Neural cell (in vitro differentiated cells): Measurements from ENCODE around the gene GLRA1. TPM values are rescaled to one million over a fixed set of nuclear protein-coding genes. Genes with fewer than 3 reads are reported as not detected.

Experiments used
- H2AFZ ChIP-seq: fragments of 200-600, 300-800 bp; sonication (generic), shearing (Covaris generic); 2 replicates; pipeline ENCODE4 v1.6.0; 2014; ENCODE audit warnings: low read depth, mild to moderate bottlenecking, antibody characterized with exemption, low read length, moderate library complexity
- H3F3A ChIP-seq: fragments of 200-600 bp; shearing (Covaris generic); 2 replicates; pipeline ENCODE4 v1.6.1; 2016; ENCODE audit warnings: mild to moderate bottlenecking, moderate library complexity, mixed read lengths, antibody characterized with exemption, low read length; ENCODE audit not compliant: insufficient read depth, poor library complexity, severe bottlenecking
- H3K27ac ChIP-seq: fragments of 200-600, 300-800 bp; sonication (generic), shearing (Covaris generic); 2 replicates; pipeline ENCODE4 v1.5.1; 2014; ENCODE audit warnings: mild to moderate bottlenecking, low read length, moderate library complexity
- H3K27me3 ChIP-seq: fragments of 300-800, 200-600 bp; sonication (generic), shearing (Covaris generic); 2 replicates; pipeline ENCODE4 v1.6.0; 2014; ENCODE audit warnings: mild to moderate bottlenecking, low read depth, low read length, moderate library complexity; ENCODE audit not compliant: insufficient read depth
- H3K36me3 ChIP-seq: fragments of 300-800, 200-600 bp; sonication (generic), shearing (Covaris generic); 2 replicates; pipeline ENCODE4 v1.5.1; 2014; ENCODE audit warnings: mild to moderate bottlenecking, antibody characterized with exemption, low read length, moderate library complexity; ENCODE audit not compliant: insufficient read depth
- H3K4me2 ChIP-seq: fragments of 300-800, 200-600 bp; sonication (generic), shearing (Covaris generic); 2 replicates; pipeline ENCODE4 v1.6.0; 2014; ENCODE audit warnings: mild to moderate bottlenecking, low read length
- H3K4me3 ChIP-seq: fragments of 300-800, 200-600 bp; sonication (generic), shearing (Covaris generic); 2 replicates; pipeline ENCODE4 v1.5.1; 2014; ENCODE audit warnings: mild to moderate bottlenecking, low read length, moderate library complexity
- H3K79me2 ChIP-seq: fragments of 200-600 bp; shearing (Covaris generic); replicated peaks from 2 replicates; pipeline ENCODE4 v1.6.0; 2014; ENCODE audit warnings: mild to moderate bottlenecking, low read length, moderate library complexity; ENCODE audit not compliant: insufficient read depth
- H3K9ac ChIP-seq: fragments of 300-800, 200-600 bp; sonication (generic), shearing (Covaris generic); 2 replicates; pipeline ENCODE4 v1.6.1; 2016; ENCODE audit warnings: mild to moderate bottlenecking, low read length, mixed read lengths
- H3K9me2 ChIP-seq: fragments of 200-600 bp; shearing (Covaris generic); 2 replicates; pipeline ENCODE4 v1.6.1; 2016; ENCODE audit warnings: mild to moderate bottlenecking, low read length, mixed read lengths; ENCODE audit not compliant: insufficient read depth
- H3K9me3 ChIP-seq: fragments of 200-600, 300-800 bp; sonication (generic), shearing (Covaris generic); 2 replicates; pipeline ENCODE4 v1.6.1; 2016; ENCODE audit warnings: mild to moderate bottlenecking, mixed run types, low read length, moderate library complexity, mixed read lengths
- H4K20me1 ChIP-seq: fragments of 200-600 bp; shearing (Covaris generic); 2 replicates; pipeline ENCODE4 v1.6.1; 2016; ENCODE audit warnings: mild to moderate bottlenecking, mixed run types; ENCODE audit not compliant: insufficient read depth
- EP300 ChIP-seq: fragments of 450-650 bp; conservative IDR thresholded peaks from 2 replicates; pipeline ENCODE4 v1.6.1; 2014; ENCODE audit warnings: antibody characterized with exemption, mild to moderate bottlenecking, moderate library complexity; ENCODE audit not compliant: poor library complexity, severe bottlenecking
- EZH2 ChIP-seq: fragments of 200-600, 300-800 bp; shearing (Covaris generic), sonication (generic); IDR thresholded peaks from 2 replicates; pipeline ENCODE4 v1.6.1; 2014; ENCODE audit warnings: antibody characterized with exemption, low read length, borderline replicate concordance, mild to moderate bottlenecking; ENCODE audit not compliant: insufficient read depth, poor library complexity, severe bottlenecking
- MXI1 ChIP-seq: fragments of 450-650 bp; conservative IDR thresholded peaks from 2 replicates; pipeline ENCODE4 v1.6.1; 2014; ENCODE audit warnings: antibody characterized with exemption, mild to moderate bottlenecking; ENCODE audit not compliant: poor library complexity, severe bottlenecking
- POLR2AphosphoS5 ChIP-seq: IDR thresholded peaks from 2 replicates; pipeline ENCODE4 v1.6.1; 2012
- RAD21 ChIP-seq: fragments of 450-650 bp; conservative IDR thresholded peaks from 2 replicates; pipeline ENCODE4 v1.6.1; 2014; ENCODE audit warnings: antibody characterized with exemption, mild to moderate bottlenecking, moderate library complexity
- SMC3 ChIP-seq: fragments of 450-650 bp; conservative IDR thresholded peaks from 2 replicates; pipeline ENCODE4 v1.6.1; 2014; ENCODE audit warnings: antibody characterized with exemption, mild to moderate bottlenecking, moderate library complexity; ENCODE audit not compliant: poor library complexity
- TAF1 ChIP-seq: IDR thresholded peaks from 2 replicates; pipeline ENCODE4 v1.6.1; 2012; ENCODE audit warnings: low read depth
- polyA plus RNA-seq: library from polyadenylated mRNA; depleted of rRNA; stranded (reverse); fragments of >200 nt; gene quantifications from 2 replicates; pipeline ENCODE4 v1.2.3, GENCODE V29; 2014
- TF ChIP-seq, protein P1 (sequence below): fragments of 450-650 bp; IDR thresholded peaks from 2 replicates; pipeline ENCODE4 v1.5.1; 2014; ENCODE audit warnings: antibody characterized with exemption, mild to moderate bottlenecking, moderate library complexity; ENCODE audit not compliant: poor library complexity, severe bottlenecking
- TF ChIP-seq, protein P2 (sequence below): IDR thresholded peaks from 2 replicates; pipeline ENCODE4 v1.6.1; 2012; ENCODE audit warnings: borderline replicate concordance

GLRA1 gene
- polyA plus RNA-seq, 1 donor from 2014 or later, result not detected

DNA sequence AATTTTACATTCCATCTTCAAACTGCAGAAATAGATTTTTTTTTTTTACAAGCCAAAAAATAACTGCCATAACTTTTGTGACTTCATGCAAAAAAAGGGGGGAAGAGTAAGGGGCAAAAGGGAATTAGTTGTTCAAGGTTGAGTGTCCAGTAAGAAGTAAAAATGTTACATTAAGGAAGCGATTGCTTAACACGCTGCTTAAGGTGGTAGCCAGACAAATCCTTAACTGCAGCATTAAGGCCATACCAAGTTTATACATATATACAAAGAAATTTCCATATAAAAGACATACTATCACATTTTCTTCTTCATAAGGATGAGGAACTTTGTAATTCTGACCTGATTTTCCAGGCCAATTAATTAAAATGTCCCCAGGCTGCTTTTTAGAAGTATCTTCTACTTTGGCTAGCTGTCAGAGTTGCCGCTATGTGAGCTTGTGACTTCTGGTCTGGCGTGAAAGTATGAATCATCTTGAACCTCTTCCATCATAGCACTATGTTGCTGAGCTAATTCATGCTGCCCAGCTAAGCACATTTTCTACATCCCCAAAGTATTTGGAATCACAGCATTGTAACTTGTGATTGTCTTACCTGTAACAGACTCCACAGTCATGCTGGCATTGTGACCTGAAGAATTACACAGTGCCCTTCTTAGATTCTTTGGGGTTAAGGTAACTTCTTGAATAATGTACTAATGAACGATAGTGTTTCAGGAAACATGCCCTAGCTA lies 112.9 kb downstream of the GLRA1 start:
- Histone ChIP-seq H3K4me2 (no peak overlapping the region), H4K20me1 (no peaks in the 10 kb centered on the region), H3K9me3 (no peaks in the 10 kb centered on the region), H2AFZ (no peak overlapping the region), H3K27ac (no peak overlapping the region), H3F3A (no peaks in the 10 kb centered on the region), H3K9me2 (no peaks in the 10 kb centered on the region), H3K4me3 (no peak overlapping the region), H3K79me2 (no peaks in the 10 kb centered on the region), H3K36me3 (peaks cover 4% of the 10 kb centered on the region), H3K27me3 (no peaks in the 10 kb centered on the region), H3K9ac (no peak overlapping the region)
- TF ChIP-seq, protein P1, sequence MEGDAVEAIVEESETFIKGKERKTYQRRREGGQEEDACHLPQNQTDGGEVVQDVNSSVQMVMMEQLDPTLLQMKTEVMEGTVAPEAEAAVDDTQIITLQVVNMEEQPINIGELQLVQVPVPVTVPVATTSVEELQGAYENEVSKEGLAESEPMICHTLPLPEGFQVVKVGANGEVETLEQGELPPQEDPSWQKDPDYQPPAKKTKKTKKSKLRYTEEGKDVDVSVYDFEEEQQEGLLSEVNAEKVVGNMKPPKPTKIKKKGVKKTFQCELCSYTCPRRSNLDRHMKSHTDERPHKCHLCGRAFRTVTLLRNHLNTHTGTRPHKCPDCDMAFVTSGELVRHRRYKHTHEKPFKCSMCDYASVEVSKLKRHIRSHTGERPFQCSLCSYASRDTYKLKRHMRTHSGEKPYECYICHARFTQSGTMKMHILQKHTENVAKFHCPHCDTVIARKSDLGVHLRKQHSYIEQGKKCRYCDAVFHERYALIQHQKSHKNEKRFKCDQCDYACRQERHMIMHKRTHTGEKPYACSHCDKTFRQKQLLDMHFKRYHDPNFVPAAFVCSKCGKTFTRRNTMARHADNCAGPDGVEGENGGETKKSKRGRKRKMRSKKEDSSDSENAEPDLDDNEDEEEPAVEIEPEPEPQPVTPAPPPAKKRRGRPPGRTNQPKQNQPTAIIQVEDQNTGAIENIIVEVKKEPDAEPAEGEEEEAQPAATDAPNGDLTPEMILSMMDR, result no peak
- TF ChIP-seq EZH2, result no peak
- TF ChIP-seq MXI1, result no peak
- no peak for TF ChIP-seq POLR2AphosphoS5
- TF ChIP-seq, protein P2, sequence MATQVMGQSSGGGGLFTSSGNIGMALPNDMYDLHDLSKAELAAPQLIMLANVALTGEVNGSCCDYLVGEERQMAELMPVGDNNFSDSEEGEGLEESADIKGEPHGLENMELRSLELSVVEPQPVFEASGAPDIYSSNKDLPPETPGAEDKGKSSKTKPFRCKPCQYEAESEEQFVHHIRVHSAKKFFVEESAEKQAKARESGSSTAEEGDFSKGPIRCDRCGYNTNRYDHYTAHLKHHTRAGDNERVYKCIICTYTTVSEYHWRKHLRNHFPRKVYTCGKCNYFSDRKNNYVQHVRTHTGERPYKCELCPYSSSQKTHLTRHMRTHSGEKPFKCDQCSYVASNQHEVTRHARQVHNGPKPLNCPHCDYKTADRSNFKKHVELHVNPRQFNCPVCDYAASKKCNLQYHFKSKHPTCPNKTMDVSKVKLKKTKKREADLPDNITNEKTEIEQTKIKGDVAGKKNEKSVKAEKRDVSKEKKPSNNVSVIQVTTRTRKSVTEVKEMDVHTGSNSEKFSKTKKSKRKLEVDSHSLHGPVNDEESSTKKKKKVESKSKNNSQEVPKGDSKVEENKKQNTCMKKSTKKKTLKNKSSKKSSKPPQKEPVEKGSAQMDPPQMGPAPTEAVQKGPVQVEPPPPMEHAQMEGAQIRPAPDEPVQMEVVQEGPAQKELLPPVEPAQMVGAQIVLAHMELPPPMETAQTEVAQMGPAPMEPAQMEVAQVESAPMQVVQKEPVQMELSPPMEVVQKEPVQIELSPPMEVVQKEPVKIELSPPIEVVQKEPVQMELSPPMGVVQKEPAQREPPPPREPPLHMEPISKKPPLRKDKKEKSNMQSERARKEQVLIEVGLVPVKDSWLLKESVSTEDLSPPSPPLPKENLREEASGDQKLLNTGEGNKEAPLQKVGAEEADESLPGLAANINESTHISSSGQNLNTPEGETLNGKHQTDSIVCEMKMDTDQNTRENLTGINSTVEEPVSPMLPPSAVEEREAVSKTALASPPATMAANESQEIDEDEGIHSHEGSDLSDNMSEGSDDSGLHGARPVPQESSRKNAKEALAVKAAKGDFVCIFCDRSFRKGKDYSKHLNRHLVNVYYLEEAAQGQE, result no peak
- no peak for TF ChIP-seq TAF1
- no peak for TF ChIP-seq SMC3
- TF ChIP-seq RAD21, result no peak
- TF ChIP-seq EP300, result no peak

DNA sequence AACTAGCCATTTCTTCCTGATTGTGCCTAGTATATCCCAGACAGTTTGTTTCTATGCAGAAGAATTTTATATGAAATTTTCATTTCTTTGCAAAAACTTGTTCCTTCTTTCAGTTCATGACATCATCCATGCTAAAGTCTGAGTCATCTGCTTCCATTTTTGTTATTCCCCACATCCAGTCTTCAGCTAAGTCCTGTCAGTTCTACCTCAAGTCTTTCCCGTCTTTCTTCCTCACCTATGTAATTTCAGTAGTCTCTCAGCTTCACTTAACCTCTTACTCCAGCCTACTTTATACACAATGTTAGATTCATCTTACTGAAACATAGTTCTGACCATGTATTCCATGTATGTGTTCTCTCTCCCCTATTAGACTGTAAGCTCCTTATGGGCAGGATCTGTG lies 113.8 kb downstream of the GLRA1 start:
- Histone ChIP-seq H4K20me1 (no peaks in the 10 kb centered on the region), H3K9me3 (no peaks in the 10 kb centered on the region), H3K27ac (no peak overlapping the region), H3K27me3 (no peaks in the 10 kb centered on the region), H2AFZ (no peak overlapping the region), H3K9me2 (no peaks in the 10 kb centered on the region), H3K79me2 (no peaks in the 10 kb centered on the region), H3K4me3 (no peak overlapping the region), H3K9ac (no peak overlapping the region), H3K4me2 (no peak overlapping the region), H3K36me3 (peaks cover 4% of the 10 kb centered on the region), H3F3A (no peaks in the 10 kb centered on the region)
- TF ChIP-seq, protein P2, result no peak
- TF ChIP-seq EP300 (no peak), RAD21 (no peak), SMC3 (no peak), MXI1 (no peak), POLR2AphosphoS5 (no peak)
- TF ChIP-seq, protein P1, result no peak
